GM12873 (cell line): ENCODE data around the gene DGCR6L.

ENCODE experiments used
- CTCF ChIP-seq: IDR thresholded peaks from 2 replicates; pipeline ENCODE4 v1.5.1; 2012; ENCODE audit warnings: low read depth, mild to moderate bottlenecking, moderate library complexity, low read length, control low read depth; ENCODE audit not compliant: insufficient read depth; ENCODE audit errors: missing control alignments

Gene DGCR6L

DNA sequence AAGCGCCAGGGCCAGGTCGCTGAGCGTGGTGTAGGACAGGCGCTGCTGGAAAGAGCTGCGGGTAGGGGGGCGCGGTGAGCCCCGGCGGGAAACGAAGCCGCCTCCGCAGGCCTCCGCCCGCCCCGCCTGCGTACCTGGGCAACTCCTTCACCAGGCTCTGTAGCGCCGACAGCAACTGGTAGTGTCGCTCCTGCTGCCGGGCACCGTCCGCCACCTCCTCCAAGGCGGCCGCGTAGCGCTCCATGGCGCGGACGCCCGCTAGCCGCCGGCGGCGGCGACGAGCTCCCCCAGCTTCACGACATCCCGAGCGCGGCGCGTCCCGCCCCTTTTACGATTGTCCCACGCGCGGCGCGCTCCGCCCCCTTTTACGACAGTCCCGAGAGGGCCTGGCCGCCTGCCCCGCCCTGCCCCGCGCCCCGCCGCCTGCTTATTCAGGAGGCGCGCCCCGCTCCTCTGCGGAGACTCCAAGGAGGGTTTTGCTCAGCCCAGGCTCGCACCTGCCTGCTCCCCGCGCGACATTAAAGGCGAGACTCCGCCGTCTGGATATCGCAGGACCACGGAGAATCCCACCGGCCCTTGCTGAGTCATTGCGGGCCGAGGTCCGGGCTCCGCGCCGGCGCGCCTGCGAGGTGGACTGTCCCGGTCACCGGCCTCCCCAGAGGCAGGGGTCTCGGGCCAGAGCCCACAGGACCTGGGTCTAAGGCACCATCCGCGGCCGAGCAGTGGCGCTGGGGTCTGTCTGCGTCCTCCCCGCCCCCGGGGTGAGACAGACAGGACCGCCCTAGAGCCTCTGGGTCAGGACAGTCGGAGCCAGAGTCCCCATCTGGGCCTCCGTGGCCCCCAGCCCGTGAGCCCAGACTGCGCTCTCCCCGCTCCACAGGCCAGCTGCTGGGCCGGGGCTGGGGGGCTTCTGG lies at the start of gene DGCR6L:
Gene DGCR6L, minus strand, starts transcription at position 316 of the 914 bp plus-strand sequence. Its CDS starts 72 bp downstream, at position 244.
- no peak for TF ChIP-seq CTCF

- no peak for TF ChIP-seq CTCF
Measured at GRCh38 chr22:20354238-20354975, 34.5 kb upstream of the DGCR6L start.

DNA sequence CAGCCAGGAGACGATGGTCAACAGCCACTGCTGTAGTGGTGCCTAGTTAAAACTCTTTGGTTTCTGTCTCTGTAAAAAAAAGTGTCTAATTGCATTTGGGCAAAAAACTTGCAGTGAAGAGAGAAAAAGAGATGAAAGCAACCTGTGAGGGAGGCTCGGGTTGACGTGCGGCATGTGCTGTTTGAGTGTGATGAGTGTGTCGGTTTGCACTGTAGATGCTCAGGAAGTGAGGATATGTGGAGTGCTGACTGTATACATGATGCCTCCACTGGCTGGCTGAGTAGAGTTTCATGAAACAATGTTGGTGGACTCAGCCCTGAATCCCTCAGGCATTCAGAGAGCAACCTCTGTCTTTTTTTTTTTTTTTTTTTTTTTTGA lies 4.3 kb upstream of the DGCR6L start:
- TF ChIP-seq CTCF, result no peak

DNA sequence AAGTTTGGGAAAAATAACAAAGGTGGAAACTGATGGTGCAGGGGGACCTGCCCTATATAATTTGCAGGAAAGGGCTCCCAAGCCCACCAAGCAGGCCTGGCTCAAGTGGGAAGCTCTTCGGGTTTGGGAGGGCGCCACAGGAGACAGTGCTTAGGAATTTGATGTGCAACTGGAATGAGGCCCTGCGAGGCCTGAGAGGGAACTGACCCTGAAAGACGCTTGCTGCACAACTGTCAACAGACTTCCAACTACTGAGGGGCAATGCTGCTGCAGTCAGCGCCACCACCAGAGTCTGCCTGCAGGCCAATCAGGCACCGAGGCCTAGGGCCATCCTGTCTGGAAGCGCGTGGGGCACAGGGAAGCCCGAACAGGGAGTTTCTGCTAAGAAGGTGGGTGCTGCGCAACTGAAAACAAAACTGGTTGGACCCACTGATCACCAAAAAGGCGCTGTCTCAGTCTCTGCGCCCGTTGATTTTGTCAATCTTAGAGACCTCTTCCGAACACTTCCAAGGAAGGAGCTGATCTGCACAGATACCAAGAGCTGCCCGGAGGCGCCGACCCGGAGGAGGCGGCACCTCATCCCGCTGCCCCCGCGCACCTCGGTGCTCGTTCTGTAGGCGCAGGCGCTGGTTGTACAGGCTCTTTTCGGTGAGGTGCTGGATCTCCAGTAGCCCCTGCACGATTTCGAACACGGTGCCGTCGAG lies 667 bp downstream of the DGCR6L start:
- no peak for TF ChIP-seq CTCF

- TF ChIP-seq CTCF, result peak; percentile 54
Measured at GRCh38 chr22:20317402-20318042, 2.3 kb downstream of the DGCR6L start.

DNA sequence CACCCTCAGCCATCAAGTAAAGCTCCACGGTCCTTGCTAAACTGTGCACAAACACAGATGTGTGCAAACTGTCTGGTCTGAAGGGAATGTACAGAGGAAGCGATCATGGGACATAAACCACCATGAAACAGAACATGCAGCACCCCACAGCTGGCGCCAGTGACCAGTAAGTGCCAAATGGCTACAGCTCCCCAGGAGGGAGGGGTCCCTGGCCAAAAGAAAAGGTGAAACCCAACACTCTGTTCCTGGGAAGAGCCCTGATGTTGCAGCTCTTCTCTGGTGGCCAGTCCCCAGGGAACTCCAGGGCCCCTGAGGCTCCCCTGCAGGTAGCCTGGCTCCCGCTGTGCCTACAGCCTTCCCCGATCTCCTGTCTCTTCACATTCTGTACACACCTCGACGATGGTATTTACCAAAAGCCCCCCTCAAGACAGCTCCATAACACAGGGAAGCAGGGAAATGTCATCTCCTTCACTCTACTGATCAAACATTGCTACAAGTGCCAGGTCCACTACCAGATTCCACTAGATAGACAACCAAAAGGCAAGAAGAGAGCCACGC lies 2.9 kb downstream of the DGCR6L start:
- TF ChIP-seq CTCF, result no peak
